Measurements from ENCODE around the gene CMSS1. TPM values are rescaled to one million over a fixed set of nuclear protein-coding genes. Genes with fewer than 3 reads are reported as not detected.

CMSS1 gene
- total RNA-seq, 1 experiment from 2014 or later: 98.6 TPM

DNA sequence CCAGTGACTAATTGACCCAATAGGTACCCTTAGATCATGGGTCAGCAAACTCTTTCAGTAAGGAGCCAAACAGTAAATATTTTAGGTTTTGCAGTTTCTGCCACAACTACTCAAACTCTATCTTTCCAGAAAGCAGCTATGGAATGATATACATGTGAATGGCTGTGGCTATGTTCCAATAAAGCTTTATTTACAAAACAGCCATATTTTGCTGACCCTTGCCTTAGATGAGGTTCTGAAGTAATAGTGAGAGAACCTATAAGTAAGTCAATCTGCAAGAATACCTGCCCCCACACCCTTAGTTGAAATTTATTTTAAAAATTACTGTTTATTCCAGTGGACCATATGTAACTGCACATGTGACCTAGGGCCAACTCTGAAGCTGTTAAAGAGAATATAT is 134.0 kb downstream of the CMSS1 start:
- BruUV-seq (replicated peaks): no TSS peak
- POLR2A ChIA-PET (ENCODE audit: low non-redundant PET): no interaction called here
- CTCF ChIA-PET: no interaction called here
- TF ChIP-seq, protein P1, sequence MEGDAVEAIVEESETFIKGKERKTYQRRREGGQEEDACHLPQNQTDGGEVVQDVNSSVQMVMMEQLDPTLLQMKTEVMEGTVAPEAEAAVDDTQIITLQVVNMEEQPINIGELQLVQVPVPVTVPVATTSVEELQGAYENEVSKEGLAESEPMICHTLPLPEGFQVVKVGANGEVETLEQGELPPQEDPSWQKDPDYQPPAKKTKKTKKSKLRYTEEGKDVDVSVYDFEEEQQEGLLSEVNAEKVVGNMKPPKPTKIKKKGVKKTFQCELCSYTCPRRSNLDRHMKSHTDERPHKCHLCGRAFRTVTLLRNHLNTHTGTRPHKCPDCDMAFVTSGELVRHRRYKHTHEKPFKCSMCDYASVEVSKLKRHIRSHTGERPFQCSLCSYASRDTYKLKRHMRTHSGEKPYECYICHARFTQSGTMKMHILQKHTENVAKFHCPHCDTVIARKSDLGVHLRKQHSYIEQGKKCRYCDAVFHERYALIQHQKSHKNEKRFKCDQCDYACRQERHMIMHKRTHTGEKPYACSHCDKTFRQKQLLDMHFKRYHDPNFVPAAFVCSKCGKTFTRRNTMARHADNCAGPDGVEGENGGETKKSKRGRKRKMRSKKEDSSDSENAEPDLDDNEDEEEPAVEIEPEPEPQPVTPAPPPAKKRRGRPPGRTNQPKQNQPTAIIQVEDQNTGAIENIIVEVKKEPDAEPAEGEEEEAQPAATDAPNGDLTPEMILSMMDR (conservative IDR thresholded peaks at IDR 0.05; ENCODE audit: low read depth, low read length): no peak
- no peak for TF ChIP-seq EZH2 (IDR thresholded peaks at IDR 0.05; ENCODE audit: borderline replicate concordance, low read depth, low read length, poor library complexity, severe bottlenecking)
- intact Hi-C loops (cut with micrococcal nuclease; ENCODE audit: unreplicated experiment): no loop called here
- H3K36me3 ChIP-seq (ENCODE audit: insufficient read depth, low read length, poor library complexity, severe bottlenecking): no peaks in the 10 kb centered on the region
- no peaks in the 10 kb centered on the region for H3K27me3 ChIP-seq (replicated peaks; ENCODE audit: insufficient read depth, low read depth, low read length, poor library complexity)
- H3K9me3 ChIP-seq (ENCODE audit: low read depth, low read length, poor library complexity, severe bottlenecking): no peaks in the 10 kb centered on the region
- H3K27ac ChIP-seq (ENCODE audit: low read depth, low read length, poor library complexity, severe bottlenecking): no peak overlapping the region
- peaks cover 2% of the 10 kb centered on the region for H3K4me1 ChIP-seq (ENCODE audit: insufficient read depth, low read length, poor library complexity, severe bottlenecking)
- H3K4me3 ChIP-seq (ENCODE audit: low read depth, low read length, poor library complexity, severe bottlenecking): no peak overlapping the region
- no peak for DNase-seq (ENCODE audit: low spot score)

DNA sequence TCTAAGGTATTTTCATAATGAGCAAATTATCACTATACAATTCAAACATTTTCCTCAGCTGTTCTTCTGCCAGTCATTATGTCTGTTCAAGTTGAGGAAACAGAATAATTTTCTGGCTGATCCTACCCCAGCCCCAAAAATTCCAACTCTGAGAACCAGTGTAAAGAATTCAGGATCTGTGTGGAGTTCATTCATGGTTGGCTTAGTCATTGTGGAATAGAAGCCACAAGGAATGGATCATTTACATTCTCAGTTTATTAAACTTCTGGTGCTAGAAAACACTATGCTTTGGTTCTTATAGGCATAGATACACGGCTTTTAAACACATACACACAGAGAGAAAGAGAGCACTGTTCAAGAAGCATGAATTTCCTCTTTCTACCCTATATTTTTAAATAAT is 134.6 kb downstream of the CMSS1 start:
- POLR2A ChIA-PET (ENCODE audit: low non-redundant PET): no interaction called here

DNA sequence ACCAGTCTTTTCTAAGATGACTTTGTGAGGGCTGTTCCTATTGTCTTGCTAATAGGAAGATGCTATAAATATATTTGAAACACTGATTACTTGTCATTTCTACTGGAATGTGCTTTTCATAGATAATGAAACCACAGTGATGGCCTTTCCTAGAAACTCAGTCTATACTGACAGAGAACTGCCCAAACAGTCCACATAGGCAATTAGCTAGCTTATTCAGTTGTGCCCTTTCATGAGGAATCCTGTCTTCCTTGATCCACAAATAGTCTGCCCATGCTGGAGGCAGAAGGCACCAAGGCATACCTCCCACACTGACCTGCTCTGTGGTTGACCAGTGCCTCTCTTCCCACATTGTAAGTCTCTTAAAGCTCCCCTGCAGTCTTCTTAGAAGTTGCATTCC is 135.9 kb downstream of the CMSS1 start:
- CTCF ChIA-PET: no interaction called here
- POLR2A ChIA-PET (ENCODE audit: low non-redundant PET): no interaction called here

More for the DNA sequence above, 134.6 kb downstream of the CMSS1 start:
- intact Hi-C loops (cut with micrococcal nuclease; ENCODE audit: unreplicated experiment): no loop called here
- no peak overlapping the region for H3K4me3 ChIP-seq (ENCODE audit: low read depth, low read length, poor library complexity, severe bottlenecking)
- no peaks in the 10 kb centered on the region for H3K36me3 ChIP-seq (ENCODE audit: insufficient read depth, low read length, poor library complexity, severe bottlenecking)
- no peak for DNase-seq (ENCODE audit: low spot score)
- no peak overlapping the region for H3K27ac ChIP-seq (ENCODE audit: low read depth, low read length, poor library complexity, severe bottlenecking)
- TF ChIP-seq, protein P1 (conservative IDR thresholded peaks at IDR 0.05; ENCODE audit: low read depth, low read length): no peak
- no peak for TF ChIP-seq EZH2 (IDR thresholded peaks at IDR 0.05; ENCODE audit: borderline replicate concordance, low read depth, low read length, poor library complexity, severe bottlenecking)
- peaks cover 2% of the 10 kb centered on the region for H3K4me1 ChIP-seq (ENCODE audit: insufficient read depth, low read length, poor library complexity, severe bottlenecking)
- H3K9me3 ChIP-seq (ENCODE audit: low read depth, low read length, poor library complexity, severe bottlenecking): no peaks in the 10 kb centered on the region
- no TSS peak for BruUV-seq (replicated peaks)
- no peaks in the 10 kb centered on the region for H3K27me3 ChIP-seq (replicated peaks; ENCODE audit: insufficient read depth, low read depth, low read length, poor library complexity)
- CTCF ChIA-PET: no interaction called here

More for the DNA sequence above, 135.9 kb downstream of the CMSS1 start:
- DNase-seq (ENCODE audit: low spot score): no peak
- Histone ChIP-seq H3K9me3 (ENCODE audit: low read depth, low read length, poor library complexity, severe bottlenecking) (no peaks in the 10 kb centered on the region), H3K27me3 (replicated peaks; ENCODE audit: insufficient read depth, low read depth, low read length, poor library complexity) (no peaks in the 10 kb centered on the region), H3K4me3 (ENCODE audit: low read depth, low read length, poor library complexity, severe bottlenecking) (no peak overlapping the region), H3K36me3 (ENCODE audit: insufficient read depth, low read length, poor library complexity, severe bottlenecking) (no peaks in the 10 kb centered on the region), H3K4me1 (ENCODE audit: insufficient read depth, low read length, poor library complexity, severe bottlenecking) (peaks cover 2% of the 10 kb centered on the region), H3K27ac (ENCODE audit: low read depth, low read length, poor library complexity, severe bottlenecking) (no peak overlapping the region)
- intact Hi-C loops (cut with micrococcal nuclease; ENCODE audit: unreplicated experiment): no loop called here
- no TSS peak for BruUV-seq (replicated peaks)
- TF ChIP-seq, protein P1 (conservative IDR thresholded peaks at IDR 0.05; ENCODE audit: low read depth, low read length): no peak
- no peak for TF ChIP-seq EZH2 (IDR thresholded peaks at IDR 0.05; ENCODE audit: borderline replicate concordance, low read depth, low read length, poor library complexity, severe bottlenecking)

Measured in A673 (cell line).